Caco-2 (cell line): Measurements from ENCODE around the gene CCNDBP1. TPM values are rescaled to one million over a fixed set of nuclear protein-coding genes. Genes with fewer than 3 reads are reported as not detected.

ENCODE experiments used
- BruUV-seq: library from RNA; stranded (reverse); fragments of 400-500 nt; replicated peaks from 2 replicates; lab custom pipeline; 2021; lab: Mats Ljungman, UMichigan
- CTCF ChIA-PET: fragments of 300-600 bp; sonication (Branson Sonifier 250); formaldehyde crosslinking; loops from one replicate; lab custom pipeline; 2022; ENCODE audit warnings: antibody characterized with exemption; lab: Charles Lee
- POLR2A ChIA-PET: fragments of 300-600 bp; sonication (Branson Sonifier 250); formaldehyde crosslinking; loops from one replicate; lab custom pipeline; 2022; ENCODE audit warnings: antibody characterized with exemption; lab: Charles Lee
- DNase-seq, 2 experiments: peaks; one replicate each; pipeline versions ENCODE4 v3.0.0 to v3.0.0-alpha.2; 2020 to 2022
- H3K27me3 ChIP-seq: replicated peaks from 2 replicates; pipeline ENCODE4 v1.6.0; 2011; ENCODE audit warnings: low read length; ENCODE audit not compliant: control insufficient read depth, insufficient read depth
- H3K36me3 ChIP-seq: 2 replicates; pipeline ENCODE4 v1.5.1; 2011; ENCODE audit warnings: low read length; ENCODE audit not compliant: control insufficient read depth, insufficient read depth
- H3K4me1 ChIP-seq: fragments of 250-450 bp; sonication (Bioruptor Pico); 2 replicates; pipeline ENCODE4 v1.5.1; 2020; ENCODE audit warnings: mild to moderate bottlenecking
- H3K4me3 ChIP-seq: 2 replicates; pipeline ENCODE4 v1.5.1; 2011; ENCODE audit warnings: low read depth, mild to moderate bottlenecking, control low read depth, low read length
- H3K9me3 ChIP-seq: fragments of 250-450 bp; sonication (Bioruptor Pico); 2 replicates; pipeline ENCODE4 v1.5.1; 2020; ENCODE audit warnings: mild to moderate bottlenecking, moderate library complexity
- H3K27ac Mint-ChIP-seq: one replicate; pipeline ENCODE4 v1.8.0; 2022; ENCODE audit warnings: mixed read lengths; ENCODE audit not compliant: unreplicated experiment
- H3K27me3 Mint-ChIP-seq: one replicate; pipeline ENCODE4 v1.8.0; 2022; ENCODE audit warnings: mixed read lengths; ENCODE audit not compliant: insufficient read depth, unreplicated experiment
- H3K36me3 Mint-ChIP-seq: one replicate; pipeline ENCODE4 v1.8.0; 2022; ENCODE audit warnings: mild to moderate bottlenecking, mixed read lengths; ENCODE audit not compliant: insufficient read depth, unreplicated experiment
- H3K4me1 Mint-ChIP-seq: one replicate; pipeline ENCODE4 v1.8.0; 2022; ENCODE audit warnings: low read depth, mixed read lengths; ENCODE audit not compliant: unreplicated experiment
- H3K4me3 Mint-ChIP-seq: one replicate; pipeline ENCODE4 v1.8.0; 2022; ENCODE audit warnings: mild to moderate bottlenecking, moderate library complexity, mixed read lengths; ENCODE audit not compliant: unreplicated experiment
- H3K9me3 Mint-ChIP-seq: one replicate; pipeline ENCODE4 v1.8.0; 2022; ENCODE audit warnings: mixed read lengths; ENCODE audit not compliant: unreplicated experiment
- intact Hi-C: fragments of 100-400 bp; cut with micrococcal nuclease; formaldehyde crosslinking; loops from one replicate; pipeline ENCODE4 v1.10.0; 2022; ENCODE audit not compliant: unreplicated experiment
- total RNA-seq: library from RNA; stranded (reverse); gene quantifications from 2 replicates; pipeline ENCODE4 v1.2.3, GENCODE V29; 2022
- TF ChIP-seq, protein P1 (sequence below), 2 experiments: fragments of 200-600 bp in 1 of 2; IDR thresholded peaks; 1 replicate in 1 of 2; 2 replicates in 1 of 2; pipeline versions ENCODE4 v1.5.1 to v1.8.0; 2011 to 2022; ENCODE audit warnings: antibody characterized with exemption in 1 of 2, control low read depth in 1 of 2, inconsistent platforms in 1 of 2, low read depth in 1 of 2, low read length in 1 of 2, mild to moderate bottlenecking in 1 of 2, moderate library complexity in 1 of 2; ENCODE audit not compliant: insufficient read depth in 1 of 2, severe bottlenecking in 1 of 2, unreplicated experiment in 1 of 2

Gene CCNDBP1
- total RNA-seq, 1 experiment from 2014 or later = 21.7 TPM

DNA sequence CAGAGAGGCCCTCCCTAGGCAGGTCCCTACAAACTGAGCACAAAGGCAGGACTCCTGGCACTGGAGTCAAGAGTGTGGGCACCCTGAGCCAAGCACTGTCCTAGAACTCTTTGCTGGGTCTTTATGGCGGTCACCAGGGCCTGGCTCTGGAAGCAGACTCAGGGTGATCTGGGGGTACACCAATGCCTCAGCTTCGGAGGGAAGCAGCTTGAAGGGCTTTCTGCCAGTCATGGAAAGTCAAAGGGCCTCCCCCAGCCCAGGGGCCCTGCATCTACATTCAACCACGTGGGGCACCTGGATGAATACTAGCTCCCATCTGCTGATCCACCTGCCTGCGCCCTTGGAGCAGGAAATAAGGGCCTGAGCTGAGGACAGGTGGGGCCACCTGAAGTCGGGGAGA, 28.3 kb downstream of the CCNDBP1 start:
- no peaks in the 10 kb centered on the region for H3K9me3 ChIP-seq
- ChIA-PET POLR2A (no interaction called here), CTCF (interaction anchor here (0.9 to 1.7 kb wide), 2 partner anchors 9 to 72 kb away, joined by 3 to 4 read pairs; no protein-coding TSS in a partner anchor)
- Mint-ChIP-seq H3K9me3 (peaks cover 8% of the 10 kb centered on the region), H3K36me3 (no peaks in the 10 kb centered on the region), H3K4me1 (peaks cover 7% of the 10 kb centered on the region), H3K4me3 (no peak overlapping the region), H3K27me3 (peaks cover 2% of the 10 kb centered on the region), H3K27ac (no peak overlapping the region)
- no peak for DNase-seq
- H3K36me3 ChIP-seq = no peaks in the 10 kb centered on the region
- H3K4me1 ChIP-seq = no peaks in the 10 kb centered on the region
- H3K4me3 ChIP-seq = no peak overlapping the region
- no peaks in the 10 kb centered on the region for H3K27me3 ChIP-seq
- BruUV-seq = no TSS peak
- intact Hi-C loops = no loop called here
- TF ChIP-seq, protein P1, sequence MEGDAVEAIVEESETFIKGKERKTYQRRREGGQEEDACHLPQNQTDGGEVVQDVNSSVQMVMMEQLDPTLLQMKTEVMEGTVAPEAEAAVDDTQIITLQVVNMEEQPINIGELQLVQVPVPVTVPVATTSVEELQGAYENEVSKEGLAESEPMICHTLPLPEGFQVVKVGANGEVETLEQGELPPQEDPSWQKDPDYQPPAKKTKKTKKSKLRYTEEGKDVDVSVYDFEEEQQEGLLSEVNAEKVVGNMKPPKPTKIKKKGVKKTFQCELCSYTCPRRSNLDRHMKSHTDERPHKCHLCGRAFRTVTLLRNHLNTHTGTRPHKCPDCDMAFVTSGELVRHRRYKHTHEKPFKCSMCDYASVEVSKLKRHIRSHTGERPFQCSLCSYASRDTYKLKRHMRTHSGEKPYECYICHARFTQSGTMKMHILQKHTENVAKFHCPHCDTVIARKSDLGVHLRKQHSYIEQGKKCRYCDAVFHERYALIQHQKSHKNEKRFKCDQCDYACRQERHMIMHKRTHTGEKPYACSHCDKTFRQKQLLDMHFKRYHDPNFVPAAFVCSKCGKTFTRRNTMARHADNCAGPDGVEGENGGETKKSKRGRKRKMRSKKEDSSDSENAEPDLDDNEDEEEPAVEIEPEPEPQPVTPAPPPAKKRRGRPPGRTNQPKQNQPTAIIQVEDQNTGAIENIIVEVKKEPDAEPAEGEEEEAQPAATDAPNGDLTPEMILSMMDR (IDR thresholded peaks at IDR 0.05; ENCODE audit: insufficient read depth in 1 of 2, low read depth in 1 of 2, low read length in 1 of 2, severe bottlenecking in 1 of 2, unreplicated experiment in 1 of 2) = no peak

DNA sequence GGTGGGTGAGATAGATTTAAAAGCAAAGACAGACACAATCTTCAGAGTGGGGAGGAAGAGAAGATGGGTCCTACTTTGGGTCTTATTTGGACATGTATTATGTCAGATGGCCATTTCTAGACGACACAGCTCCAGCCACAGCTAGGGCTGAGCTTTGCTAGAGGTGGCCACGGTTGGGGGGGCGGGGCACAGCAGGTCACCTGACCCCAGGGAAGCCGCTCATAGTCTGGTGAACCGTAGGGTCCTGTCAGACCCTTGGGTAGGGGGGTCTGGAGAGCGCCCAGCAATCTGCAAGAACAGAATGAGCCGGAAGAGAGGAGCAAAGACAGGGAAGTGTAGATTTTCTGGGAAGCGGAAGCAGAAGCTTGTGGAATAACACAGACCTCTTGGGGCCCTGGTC, 29.0 kb downstream of the CCNDBP1 start:
- Histone ChIP-seq H3K4me1 (no peaks in the 10 kb centered on the region), H3K36me3 (no peaks in the 10 kb centered on the region), H3K27me3 (no peaks in the 10 kb centered on the region), H3K4me3 (no peak overlapping the region), H3K9me3 (no peaks in the 10 kb centered on the region)
- no peaks in the 10 kb centered on the region for H3K36me3 Mint-ChIP-seq
- no TSS peak for BruUV-seq
- DNase-seq = no peak
- POLR2A ChIA-PET = no interaction called here
- intact Hi-C loops = no loop called here
- H3K4me1 Mint-ChIP-seq = peaks cover 7% of the 10 kb centered on the region
- H3K27ac Mint-ChIP-seq = no peak overlapping the region
- H3K9me3 Mint-ChIP-seq = peaks cover 8% of the 10 kb centered on the region
- H3K27me3 Mint-ChIP-seq = peaks cover 2% of the 10 kb centered on the region
- TF ChIP-seq, protein P1 (IDR thresholded peaks at IDR 0.05; ENCODE audit: insufficient read depth in 1 of 2, low read depth in 1 of 2, low read length in 1 of 2, severe bottlenecking in 1 of 2, unreplicated experiment in 1 of 2) = no peak
- CTCF ChIA-PET = interaction anchor here (0.8 to 1.1 kb wide), 2 partner anchors 10 to 11 kb away, joined by 3 to 5 read pairs; no protein-coding TSS in a partner anchor
- no peak overlapping the region for H3K4me3 Mint-ChIP-seq

DNA sequence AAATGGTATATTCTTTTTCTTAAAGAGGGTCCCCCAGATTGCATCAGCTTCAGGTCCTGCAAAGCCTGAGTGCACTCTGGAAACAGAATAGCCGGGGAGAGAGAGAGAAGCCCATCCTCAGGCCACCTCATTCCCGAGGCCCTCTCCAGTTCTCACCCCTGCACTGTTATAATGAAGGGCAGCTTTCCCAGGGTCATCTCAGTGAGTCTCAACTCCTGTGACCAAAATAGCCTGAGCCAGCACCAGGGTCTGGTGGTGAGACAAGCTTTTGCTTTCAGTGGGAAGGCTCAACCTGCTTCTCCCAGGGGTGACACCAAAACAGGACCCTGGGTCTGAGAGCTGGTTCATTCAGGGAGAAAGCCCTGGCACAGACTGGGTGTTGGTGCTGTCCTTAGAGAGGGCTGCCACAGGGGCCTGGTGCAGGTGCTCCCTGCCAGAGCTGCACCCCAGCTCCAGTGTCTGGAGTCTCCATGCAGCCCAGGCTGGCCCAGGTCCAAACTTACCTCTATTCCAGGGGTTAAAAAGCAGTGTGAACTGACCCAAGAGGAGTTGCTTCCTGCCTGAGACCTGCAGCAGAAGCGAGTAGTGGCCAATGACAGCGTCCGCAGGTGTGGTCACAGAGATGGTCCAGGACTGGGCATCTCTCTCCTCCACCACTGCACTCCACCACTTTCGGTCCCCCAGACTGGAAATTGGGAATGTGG, 29.5 kb downstream of the CCNDBP1 start:
- Mint-ChIP-seq H3K36me3 (no peaks in the 10 kb centered on the region), H3K27ac (no peak overlapping the region), H3K4me3 (no peak overlapping the region), H3K27me3 (peaks cover 2% of the 10 kb centered on the region), H3K4me1 (peaks cover 7% of the 10 kb centered on the region), H3K9me3 (peaks cover 8% of the 10 kb centered on the region)
- intact Hi-C loops = no loop called here
- Histone ChIP-seq H3K9me3 (no peaks in the 10 kb centered on the region), H3K36me3 (no peaks in the 10 kb centered on the region), H3K4me1 (no peaks in the 10 kb centered on the region), H3K4me3 (no peak overlapping the region), H3K27me3 (no peaks in the 10 kb centered on the region)
- peak in 1 of 2 experiments; percentile 12 for DNase-seq
- BruUV-seq = no TSS peak
- CTCF ChIA-PET = interaction anchor here (0.8 to 1.1 kb wide), 2 partner anchors 11 kb away, joined by 3 to 5 read pairs; no protein-coding TSS in a partner anchor
- TF ChIP-seq, protein P1 (IDR thresholded peaks at IDR 0.05; ENCODE audit: insufficient read depth in 1 of 2, low read depth in 1 of 2, low read length in 1 of 2, severe bottlenecking in 1 of 2, unreplicated experiment in 1 of 2) = no peak
- POLR2A ChIA-PET = no interaction called here
